ENCODE measurements around the gene PLA2G2A.
A peak's percentile ranks its signal among the peaks of the same experiment; 100 is the strongest.

Gene PLA2G2A

GRCh38 chr1:19967808-19968207 lies 11.6 kb downstream of the PLA2G2A start:
- Mint-ChIP-seq H3K36me3 (ENCODE audit: low read depth) (no peaks in the 10 kb centered on the region), H3K4me1 (peaks cover 17% of the 10 kb centered on the region), H3K27me3 (ENCODE audit: low read depth, poor library complexity) (peaks cover 16% of the 10 kb centered on the region), H3K9me3 (peaks cover 22% of the 10 kb centered on the region), H3K4me3 (no peak overlapping the region), H3K27ac (no peak overlapping the region)
- no peak for DNase-seq
- TF ChIP-seq CTCF (IDR thresholded peaks at IDR 0.05): no peak

GRCh38 chr1:19964542-19964941 lies 14.9 kb downstream of the PLA2G2A start:
- Mint-ChIP-seq H3K9me3 (peaks cover 22% of the 10 kb centered on the region), H3K4me3 (no peak overlapping the region), H3K36me3 (ENCODE audit: low read depth) (no peaks in the 10 kb centered on the region), H3K27me3 (ENCODE audit: low read depth, poor library complexity) (peaks cover 14% of the 10 kb centered on the region), H3K4me1 (peaks cover 17% of the 10 kb centered on the region), H3K27ac (no peak overlapping the region)
- no peak for DNase-seq
- TF ChIP-seq CTCF (IDR thresholded peaks at IDR 0.05): no peak

- Mint-ChIP-seq H3K4me3 (no peak overlapping the region), H3K27ac (no peak overlapping the region), H3K9me3 (peaks cover 22% of the 10 kb centered on the region), H3K4me1 (peaks cover 17% of the 10 kb centered on the region), H3K36me3 (ENCODE audit: low read depth) (no peaks in the 10 kb centered on the region), H3K27me3 (ENCODE audit: low read depth, poor library complexity) (peaks cover 14% of the 10 kb centered on the region)
- no peak for TF ChIP-seq CTCF (IDR thresholded peaks at IDR 0.05)
- no peak for DNase-seq
Measured at GRCh38 chr1:19963636-19964035, 15.8 kb downstream of the PLA2G2A start.

- H3K27me3 Mint-ChIP-seq (ENCODE audit: low read depth, poor library complexity): peaks cover 19% of the 10 kb centered on the region
Measured at GRCh38 chr1:19960591-19960990, 18.8 kb downstream of the PLA2G2A start.

GRCh38 chr1:19957779-19958178 lies 21.6 kb downstream of the PLA2G2A start:
- TF ChIP-seq CTCF (IDR thresholded peaks at IDR 0.05): no peak
- H3K27me3 Mint-ChIP-seq (ENCODE audit: low read depth, poor library complexity): peaks cover 13% of the 10 kb centered on the region
- no peak for DNase-seq
- peaks cover 18% of the 10 kb centered on the region for H3K9me3 Mint-ChIP-seq
- no peaks in the 10 kb centered on the region for H3K36me3 Mint-ChIP-seq (ENCODE audit: low read depth)
- H3K4me3 Mint-ChIP-seq: no peak overlapping the region
- H3K27ac Mint-ChIP-seq: peak overlapping the region; percentile 11
- H3K4me1 Mint-ChIP-seq: no peaks in the 10 kb centered on the region

More at GRCh38 chr1:19960591-19960990, 18.8 kb downstream of the PLA2G2A start:
- no peak overlapping the region for H3K27ac Mint-ChIP-seq
- H3K4me3 Mint-ChIP-seq: no peak overlapping the region
- DNase-seq: no peak
- H3K4me1 Mint-ChIP-seq: no peaks in the 10 kb centered on the region
- TF ChIP-seq CTCF (IDR thresholded peaks at IDR 0.05): no peak
- no peaks in the 10 kb centered on the region for H3K36me3 Mint-ChIP-seq (ENCODE audit: low read depth)
- peaks cover 21% of the 10 kb centered on the region for H3K9me3 Mint-ChIP-seq

- Mint-ChIP-seq H3K9me3 (peaks cover 22% of the 10 kb centered on the region), H3K27ac (no peak overlapping the region), H3K27me3 (ENCODE audit: low read depth, poor library complexity) (peaks cover 23% of the 10 kb centered on the region), H3K4me1 (no peaks in the 10 kb centered on the region), H3K36me3 (ENCODE audit: low read depth) (no peaks in the 10 kb centered on the region), H3K4me3 (no peak overlapping the region)
- DNase-seq: no peak
- TF ChIP-seq CTCF (IDR thresholded peaks at IDR 0.05): no peak
Measured at GRCh38 chr1:19955534-19956170, 23.8 kb downstream of the PLA2G2A start.

All from nephron progenitor cell (in vitro differentiated cells).